GM06990 (cell line): ENCODE results near the gene WDR59.
A peak's percentile ranks its signal among the peaks of the same experiment; 100 is the strongest.
"Not testable (repeated sequence)": the region's sequence is repeated elsewhere in the genome, so short reads cannot be mapped to it uniquely, and the experiment has no call there.

Experiments used
- DNase-seq: peaks from one replicate; pipeline ENCODE4 v3.0.0-alpha.2; 2011; ENCODE audit not compliant: insufficient read length; ENCODE audit errors: extremely low read depth
- H3K27me3 ChIP-seq: replicated peaks from 2 replicates; pipeline ENCODE4 v1.6.0; 2011; ENCODE audit warnings: low read length; ENCODE audit not compliant: control insufficient read depth, insufficient read depth
- H3K36me3 ChIP-seq: 2 replicates; pipeline ENCODE4 v1.5.1; 2011; ENCODE audit warnings: low read length; ENCODE audit not compliant: control insufficient read depth, insufficient read depth
- H3K4me3 ChIP-seq: replicated peaks from 2 replicates; pipeline ENCODE4 v1.5.1; 2011; ENCODE audit warnings: low read depth, mild to moderate bottlenecking, control low read depth, low read length
- CTCF ChIP-seq: IDR thresholded peaks from 2 replicates; pipeline ENCODE4 v1.5.1; 2011; ENCODE audit warnings: low read length, control low read depth, mild to moderate bottlenecking, inconsistent platforms; ENCODE audit not compliant: insufficient read depth, poor library complexity, severe bottlenecking

The WDR59 gene

GRCh38 chr16:75027520-75028300 lies 42.8 kb upstream of the WDR59 start:
- TF ChIP-seq CTCF: no peak
- H3K27me3 ChIP-seq: no peaks in the 10 kb centered on the region
- DNase-seq: no peak
- H3K4me3 ChIP-seq: no peak overlapping the region
- H3K36me3 ChIP-seq: no peaks in the 10 kb centered on the region

GRCh38 chr16:75026892-75027391 lies 42.0 kb upstream of the WDR59 start:
- no peaks in the 10 kb centered on the region for H3K36me3 ChIP-seq
- no peak for DNase-seq
- no peak overlapping the region for H3K4me3 ChIP-seq
- no peak for TF ChIP-seq CTCF
- H3K27me3 ChIP-seq: no peaks in the 10 kb centered on the region

DNA sequence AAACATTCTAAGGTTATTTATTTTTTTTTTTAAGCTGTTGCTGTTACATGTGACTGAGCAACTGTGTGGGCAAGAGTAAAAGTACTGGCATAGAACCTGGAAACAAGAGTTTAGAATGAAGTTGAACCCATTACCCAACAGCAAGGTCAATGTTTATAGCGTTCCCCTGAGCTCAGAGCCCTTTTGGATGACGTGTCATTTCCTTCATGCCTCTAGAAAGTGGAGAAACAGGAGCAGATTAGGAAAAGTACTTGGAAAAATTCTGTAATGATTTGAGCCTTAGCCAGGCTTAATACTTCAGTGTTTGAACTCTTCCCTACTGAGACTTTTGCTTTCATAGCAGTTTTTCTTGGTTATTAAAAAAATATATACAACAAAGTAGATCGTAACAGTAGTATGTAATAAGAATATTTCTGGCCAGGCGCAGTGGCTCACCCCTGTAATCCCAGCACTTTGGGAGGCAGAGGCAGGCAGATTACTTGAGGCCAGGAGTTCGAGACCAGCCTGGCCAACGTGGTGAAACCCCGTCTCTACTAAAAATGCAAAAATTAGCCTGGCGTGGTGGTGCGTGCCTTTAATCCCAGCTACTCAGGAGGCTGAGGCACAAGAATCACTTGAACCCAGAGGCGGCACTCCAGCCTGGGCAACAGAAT lies 41.4 kb upstream of the WDR59 start:
- not testable (repeated sequence) for H3K36me3 ChIP-seq, H3K4me3 ChIP-seq, H3K27me3 ChIP-seq, DNase-seq

GRCh38 chr16:75025761-75026160 lies 40.8 kb upstream of the WDR59 start:
- Histone ChIP-seq H3K4me3 (no peak overlapping the region), H3K27me3 (no peaks in the 10 kb centered on the region), H3K36me3 (no peaks in the 10 kb centered on the region)
- DNase-seq: no peak
- TF ChIP-seq CTCF: no peak

- no peak overlapping the region for H3K4me3 ChIP-seq
- TF ChIP-seq CTCF: no peak
Observed at GRCh38 chr16:75024594-75024993, 39.7 kb upstream of the WDR59 start.

GRCh38 chr16:75024182-75024581 lies 39.3 kb upstream of the WDR59 start:
- Histone ChIP-seq H3K36me3 (no peaks in the 10 kb centered on the region), H3K4me3 (no peak overlapping the region), H3K27me3 (no peaks in the 10 kb centered on the region)
- no peak for DNase-seq
- TF ChIP-seq CTCF: no peak

More at GRCh38 chr16:75024594-75024993, 39.7 kb upstream of the WDR59 start:
- peak; percentile 38 for DNase-seq
- Histone ChIP-seq H3K36me3 (no peaks in the 10 kb centered on the region), H3K27me3 (no peaks in the 10 kb centered on the region)
